ENCODE data around the gene NARF.
"Not testable (repeated sequence)": the region's sequence is repeated elsewhere in the genome, so short reads cannot be mapped to it uniquely, and the experiment has no call there.

DNA sequence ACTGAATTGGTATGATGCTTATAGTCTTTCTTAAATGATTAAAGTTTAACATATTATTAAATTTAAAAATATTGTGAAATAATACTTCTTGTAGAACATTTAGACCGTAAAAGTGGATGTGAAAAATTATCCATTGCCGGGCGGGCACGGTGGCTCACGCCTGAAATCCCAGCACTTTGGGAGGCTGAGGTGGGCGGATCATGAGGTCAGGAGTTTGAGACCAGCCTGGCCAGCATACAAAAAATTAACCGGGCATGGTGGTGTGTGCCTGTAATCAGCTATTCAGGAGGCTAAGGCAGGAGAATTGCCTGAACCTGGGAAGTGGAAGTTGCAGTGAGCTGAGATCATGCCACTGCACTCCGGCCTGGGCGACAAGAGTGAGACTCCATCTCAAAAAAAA lies 78.7 kb downstream of the NARF start:
- not testable (repeated sequence) for TF ChIP-seq POLR2A, EP300, POLR2AphosphoS5 (IDR thresholded peaks at IDR 0.05)
- TF ChIP-seq, protein P1, sequence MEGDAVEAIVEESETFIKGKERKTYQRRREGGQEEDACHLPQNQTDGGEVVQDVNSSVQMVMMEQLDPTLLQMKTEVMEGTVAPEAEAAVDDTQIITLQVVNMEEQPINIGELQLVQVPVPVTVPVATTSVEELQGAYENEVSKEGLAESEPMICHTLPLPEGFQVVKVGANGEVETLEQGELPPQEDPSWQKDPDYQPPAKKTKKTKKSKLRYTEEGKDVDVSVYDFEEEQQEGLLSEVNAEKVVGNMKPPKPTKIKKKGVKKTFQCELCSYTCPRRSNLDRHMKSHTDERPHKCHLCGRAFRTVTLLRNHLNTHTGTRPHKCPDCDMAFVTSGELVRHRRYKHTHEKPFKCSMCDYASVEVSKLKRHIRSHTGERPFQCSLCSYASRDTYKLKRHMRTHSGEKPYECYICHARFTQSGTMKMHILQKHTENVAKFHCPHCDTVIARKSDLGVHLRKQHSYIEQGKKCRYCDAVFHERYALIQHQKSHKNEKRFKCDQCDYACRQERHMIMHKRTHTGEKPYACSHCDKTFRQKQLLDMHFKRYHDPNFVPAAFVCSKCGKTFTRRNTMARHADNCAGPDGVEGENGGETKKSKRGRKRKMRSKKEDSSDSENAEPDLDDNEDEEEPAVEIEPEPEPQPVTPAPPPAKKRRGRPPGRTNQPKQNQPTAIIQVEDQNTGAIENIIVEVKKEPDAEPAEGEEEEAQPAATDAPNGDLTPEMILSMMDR (IDR thresholded peaks at IDR 0.05) = not testable (repeated sequence)
